Kidney (tissue), 11 donors: Measurements from ENCODE around the gene PLEKHM1. TPM values are rescaled to one million over a fixed set of nuclear protein-coding genes. Genes with fewer than 3 reads are reported as not detected.
"Not testable (repeated sequence)": the region's sequence is repeated elsewhere in the genome, so short reads cannot be mapped to it uniquely, and the experiment has no call there.

ENCODE experiments used
- DNase-seq, 5 donors: peaks; one replicate each; pipeline ENCODE4 v3.0.0-alpha.2; 2013 to 2020
- FAIRE-seq: peaks from 2 replicates; lab custom pipeline; 2012; peaks lifted over from hg19 to GRCh38; lab: Jason Lieb, UNC
- H3K27ac ChIP-seq, 2 donors: one replicate each; pipeline ENCODE4 v1.7.0; 2013; ENCODE audit warnings: low read depth in 2 of 2, low read length in 2 of 2, inconsistent platforms in 1 of 2
- H3K27me3 ChIP-seq: one replicate; pipeline ENCODE4 v1.7.1; 2013; ENCODE audit warnings: low read length, inconsistent platforms; ENCODE audit not compliant: control insufficient read depth, insufficient read depth
- H3K36me3 ChIP-seq, 3 donors: one replicate each; pipeline versions ENCODE4 v1.7.0 to v1.7.1; 2013; ENCODE audit warnings: low read length in 3 of 3, control low read depth in 1 of 3, inconsistent platforms in 1 of 3; ENCODE audit not compliant: insufficient read depth in 3 of 3, control insufficient read depth in 2 of 3
- H3K4me1 ChIP-seq, 3 donors: one replicate each; pipeline versions ENCODE4 v1.7.0 to v1.7.1; 2013; ENCODE audit warnings: low read length in 3 of 3, inconsistent platforms in 1 of 3, low read depth in 1 of 3; ENCODE audit not compliant: control insufficient read depth in 2 of 3, insufficient read depth in 2 of 3
- H3K4me3 ChIP-seq, 3 donors: one replicate each; pipeline versions ENCODE4 v1.7.0 to v1.8.1; 2013; ENCODE audit warnings: low read length in 3 of 3, control low read depth in 1 of 3, inconsistent platforms in 1 of 3
- H3K9ac ChIP-seq, 3 donors: one replicate each; pipeline versions ENCODE4 v1.7.0 to v1.7.1; 2013; ENCODE audit warnings: low read length in 3 of 3, control low read depth in 1 of 3, inconsistent platforms in 1 of 3
- H3K9me3 ChIP-seq, 3 donors: one replicate each; pipeline versions ENCODE4 v1.7.0 to v1.7.1; 2013; ENCODE audit warnings: low read length in 3 of 3, control low read depth in 1 of 3, inconsistent platforms in 1 of 3; ENCODE audit not compliant: control insufficient read depth in 2 of 3, insufficient read depth in 1 of 3
- intact Hi-C: fragments of 100-400 bp; cut with DNase I; formaldehyde crosslinking; loops from one replicate; pipeline ENCODE4 v1.11.1; 2022
- polyA plus RNA-seq: library from polyadenylated mRNA; stranded (reverse); fragments of 350-450 nt; fragmentation: Illumina TruSeq; extraction: RNeasy Lipid Tissue Mini Kit (QIAGEN cat#74804); gene quantifications from one replicate; pipeline ENCODE4 v1.2.3, GENCODE V29; 2014; ENCODE audit warnings: low read depth, low replicate concordance; ENCODE audit not compliant: insufficient read depth
- total RNA-seq: library from RNA; stranded (reverse); fragmentation: NEBNext Ultra II Directional; extraction: Animal tissue kit (Norgen Biotek cat#: 25700); gene quantifications from one replicate; pipeline ENCODE4 v1.2.1, GENCODE V29; 2021
- donor health status: control.
- donor health status: control.
- donor health status: DM: yes; HTN: yes; CAD: no.
- donor health status: Normal renal cell carcinoma (clear cell type).

The PLEKHM1 gene
- total and polyA plus RNA-seq, 2 donors from 2014 or later: 13.3 to 46.6 TPM

DNA sequence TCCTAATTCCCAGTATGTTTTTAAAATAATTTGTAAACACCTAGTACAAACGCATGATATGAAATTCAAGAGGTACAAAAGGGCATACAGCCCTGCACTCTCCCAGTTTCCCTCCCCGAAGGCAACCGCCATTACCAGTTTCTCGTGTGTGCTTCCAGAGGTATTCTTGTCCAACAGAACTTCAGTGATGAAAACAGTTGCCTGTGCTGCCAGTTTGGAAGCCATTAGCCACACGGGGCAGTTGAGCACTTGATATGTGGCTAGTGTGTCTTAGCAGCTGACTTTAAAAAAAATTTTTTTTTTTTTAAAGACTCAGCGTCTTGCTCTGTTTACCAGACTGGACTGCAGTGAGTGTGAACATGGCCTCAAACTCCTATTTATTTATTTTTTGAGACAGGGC, 7.9 kb upstream of the PLEKHM1 start:
- intact Hi-C loops, H3K27ac ChIP-seq, H3K9ac ChIP-seq, FAIRE-seq, DNase-seq, H3K4me3 ChIP-seq, H3K9me3 ChIP-seq, H3K36me3 ChIP-seq, H3K4me1 ChIP-seq, H3K27me3 ChIP-seq: not testable (repeated sequence)

- H3K27ac ChIP-seq, DNase-seq, H3K4me1 ChIP-seq, FAIRE-seq, H3K9ac ChIP-seq, H3K36me3 ChIP-seq, intact Hi-C loops, H3K4me3 ChIP-seq, H3K9me3 ChIP-seq, H3K27me3 ChIP-seq: not testable (repeated sequence)
Observed at GRCh38 chr17:45497449-45497848, 6.9 kb upstream of the PLEKHM1 start.

DNA sequence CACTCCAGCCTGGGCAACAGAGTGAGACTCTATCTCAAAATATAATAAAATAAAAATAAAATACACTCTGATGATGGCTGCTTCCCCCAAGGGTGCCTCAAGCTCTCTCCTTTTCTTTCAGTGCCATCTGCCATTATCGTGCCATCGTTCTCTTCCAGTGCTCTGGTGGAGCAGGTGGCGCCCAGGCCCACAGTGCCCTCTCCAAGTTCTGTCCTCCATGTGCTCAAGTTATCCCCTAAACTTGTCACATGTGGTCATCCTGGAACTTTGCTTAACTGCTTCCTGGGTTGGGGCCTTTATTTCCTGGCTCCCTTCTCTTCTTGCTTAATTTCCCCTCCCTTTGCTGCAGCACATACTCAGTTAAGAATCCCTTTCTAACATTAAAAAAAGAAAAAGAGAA, 6.0 kb upstream of the PLEKHM1 start:
- H3K36me3 ChIP-seq, H3K9ac ChIP-seq, H3K27me3 ChIP-seq, H3K27ac ChIP-seq, DNase-seq, H3K9me3 ChIP-seq, intact Hi-C loops, H3K4me1 ChIP-seq, H3K4me3 ChIP-seq, FAIRE-seq: not testable (repeated sequence)

DNA sequence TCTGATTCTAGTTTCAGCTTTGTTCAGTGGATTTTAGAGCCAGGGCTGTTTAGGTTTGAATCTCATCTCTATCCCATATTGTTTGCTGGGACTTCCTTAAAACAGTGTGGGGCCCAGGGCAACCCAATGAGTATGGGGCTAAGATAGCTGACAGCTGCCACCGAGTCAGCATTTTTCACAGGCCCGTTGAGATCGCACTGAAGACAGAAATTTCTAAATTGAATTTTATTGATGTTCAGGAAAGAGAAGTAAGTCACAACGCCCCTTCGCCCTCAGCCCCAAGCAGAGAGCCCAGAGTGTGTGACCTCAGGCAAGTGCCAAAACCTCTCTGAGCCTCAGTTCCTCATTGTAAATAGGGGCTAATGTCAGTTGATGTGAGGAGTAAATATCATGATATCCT, 4.0 kb upstream of the PLEKHM1 start:
- FAIRE-seq, H3K9ac ChIP-seq, intact Hi-C loops, H3K36me3 ChIP-seq, DNase-seq, H3K27me3 ChIP-seq, H3K27ac ChIP-seq, H3K9me3 ChIP-seq, H3K4me1 ChIP-seq, H3K4me3 ChIP-seq: not testable (repeated sequence)

DNA sequence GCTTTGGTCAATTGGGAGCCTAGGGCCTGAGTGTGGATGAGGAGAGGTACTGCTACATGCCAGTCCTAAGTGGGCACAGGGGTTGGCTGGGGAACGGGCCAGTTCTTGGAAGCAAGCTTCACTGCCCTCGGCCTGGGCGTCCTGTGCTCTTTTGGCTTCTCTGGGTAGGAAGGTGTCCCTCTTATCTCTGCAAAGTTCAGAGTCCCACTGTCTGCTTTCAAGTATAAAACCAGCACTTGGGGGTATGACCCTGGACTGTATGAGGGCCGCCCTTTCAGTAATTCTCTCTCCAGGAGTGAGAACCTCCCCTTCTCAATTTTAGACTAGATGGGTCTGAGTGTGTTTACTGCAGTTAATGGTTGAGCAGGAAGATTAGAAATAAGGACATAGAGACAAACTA, 1.6 kb upstream of the PLEKHM1 start:
- intact Hi-C loops, H3K4me1 ChIP-seq, H3K27me3 ChIP-seq, H3K9me3 ChIP-seq, FAIRE-seq, H3K4me3 ChIP-seq, DNase-seq, H3K27ac ChIP-seq, H3K36me3 ChIP-seq, H3K9ac ChIP-seq: not testable (repeated sequence)

GRCh38 chr17:45490198-45490597, 323 bp downstream of the PLEKHM1 start:
- peak overlapping the region in 1 of 3 donors; percentile 41 for H3K9ac ChIP-seq
- FAIRE-seq, H3K9me3 ChIP-seq, H3K36me3 ChIP-seq, intact Hi-C loops, H3K27me3 ChIP-seq, H3K4me1 ChIP-seq: not testable (repeated sequence)
- H3K4me3 ChIP-seq: peak overlapping the region; percentile 33 to 61 (median 44)
- peak overlapping the region; percentile 32 to 69 for H3K27ac ChIP-seq
- peak in 1 of 5 donors; percentile 2 for DNase-seq

- DNase-seq: peak in 1 of 5 donors; percentile 87
- H3K4me1 ChIP-seq, intact Hi-C loops, H3K9me3 ChIP-seq, H3K36me3 ChIP-seq, FAIRE-seq, H3K9ac ChIP-seq, H3K27me3 ChIP-seq, H3K4me3 ChIP-seq: not testable (repeated sequence)
- H3K27ac ChIP-seq: peak overlapping the region in 1 of 2 donors; percentile 37
Observed at GRCh38 chr17:45487704-45488103, 2.8 kb downstream of the PLEKHM1 start.

DNA sequence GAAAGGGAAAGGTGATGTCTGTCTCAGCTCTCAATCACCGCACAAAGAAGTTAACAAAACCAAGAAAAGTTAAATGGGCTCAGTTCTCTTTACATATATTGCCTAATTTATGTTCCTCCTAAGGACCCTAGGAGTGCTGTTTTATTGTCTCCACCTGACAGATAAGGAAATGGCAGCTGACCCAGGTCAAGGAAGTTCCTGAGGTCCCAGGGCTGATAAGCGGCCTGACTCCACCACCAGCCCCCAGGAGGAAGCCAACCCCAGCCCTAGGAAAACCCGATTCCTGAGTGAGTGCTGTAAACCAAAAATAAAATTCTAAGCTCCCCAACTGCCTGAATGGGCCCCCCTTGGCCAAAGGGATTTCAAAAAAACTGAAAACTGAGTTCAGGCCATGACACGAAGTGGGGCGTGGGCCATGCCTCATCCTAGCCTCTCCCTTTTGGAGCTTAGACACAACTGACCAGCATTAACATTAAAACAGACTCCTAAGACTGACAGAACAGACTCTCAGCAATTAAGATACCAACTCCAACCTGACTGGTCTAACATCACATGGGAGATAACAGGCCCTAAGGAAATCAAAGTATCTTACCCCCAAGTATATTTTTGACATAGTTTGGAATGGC, 6.8 kb downstream of the PLEKHM1 start:
- H3K27ac ChIP-seq, FAIRE-seq, H3K4me3 ChIP-seq, H3K27me3 ChIP-seq, intact Hi-C loops, H3K4me1 ChIP-seq, DNase-seq, H3K9ac ChIP-seq, H3K9me3 ChIP-seq, H3K36me3 ChIP-seq: not testable (repeated sequence)
